ENCODE data around the gene PKN3. TPM values are rescaled to one million over a fixed set of nuclear protein-coding genes. Genes with fewer than 3 reads are reported as not detected.

Gene PKN3
- total RNA-seq (2011; cell fraction: chromatin; rRNA removed; ENCODE audit: low replicate concordance): 45.1 and 101 TPM in 2 replicates
- total RNA-seq (2011; cell fraction: nucleolus; rRNA removed): 76.3 and 95.7 TPM in 2 replicates
- total RNA-seq (2011; cell fraction: nucleoplasm; rRNA removed): 27.9 and 53.6 TPM in 2 replicates
- total RNA-seq (2014; rRNA removed) (29.4 and 42.4 TPM in 2 replicates), total RNA-seq (2014; rRNA removed; fragmentation: Illumina TruSeq; extraction: Trizol) (10.6 and 16.2 TPM in 2 replicates), total RNA-seq (2015; rRNA removed; fragmentation: Illumina TruSeq; extraction: Trizol) (17.5 and 19.7 TPM in 2 replicates), total RNA-seq (2021) (40.3 and 41.3 TPM in 2 replicates), polyA plus RNA-seq (2011; rRNA removed) (24.5 and 25.4 TPM in 2 replicates), polyA plus RNA-seq (2014; fragmentation: Illumina TruSeq; extraction: Trizol) (19.7 and 28.3 TPM in 2 replicates), polyA plus RNA-seq (2014; fragmentation: Nextera tagmentation; extraction: Ambion mirVana) (1 to 10 TPM in 1 of 2 experiments, under 1 TPM in 1; 0.82 to 1.4 TPM), polyA plus RNA-seq (2014; rRNA removed) (48.9 and 49.2 TPM in 2 replicates), polyA minus RNA-seq (2011; rRNA and poly(A)+ RNA removed) (9.4 and 18.7 TPM in 2 replicates), Bru-seq, nascent RNA (percentile 71 among the genes with signal in this experiment), BruChase-seq, experiment 1, labeled RNA remaining after a 2-hour chase (percentile 63 among the genes with signal in this experiment), BruChase-seq, experiment 2, labeled RNA remaining after a 6-hour chase (percentile 66 among the genes with signal in this experiment)
- 25.0 and 47.2 TPM in 2 replicates for polyA plus RNA-seq (2011; cell fraction: cytosol; rRNA removed)
- polyA plus RNA-seq (2011; cell fraction: nucleus; rRNA removed): 80.6 and 118 TPM in 2 replicates
- polyA plus RNA-seq (2012): 28.4 and 42.0 TPM in 2 replicates
- 23.5 and 24.5 TPM in 2 replicates for polyA minus RNA-seq (2011; cell fraction: cytosol; rRNA and poly(A)+ RNA removed)
- polyA minus RNA-seq (2011; cell fraction: nucleus; rRNA and poly(A)+ RNA removed): 12.1 and 13.3 TPM in 2 replicates
- long read RNA-seq, experiment 1, transcript PKN3-201 (22 exons, 3,375 nt): major isoform, 16 of 111 reads
- long read RNA-seq, experiment 1, partial matches to known transcripts: 52 of 111 reads
- long read RNA-seq, experiment 1, other reads (novel, unspliced or antisense): 43 of 111 reads
- long read RNA-seq, experiment 2, transcript PKN3-201 (22 exons, 3,375 nt): major isoform, 18 of 56 reads
- long read RNA-seq, experiment 2, partial matches to known transcripts: 22 of 56 reads
- long read RNA-seq, experiment 2, other reads (novel, unspliced or antisense): 16 of 56 reads
- long read RNA-seq, experiment 3, partial matches to known transcripts: 3 of 8 reads
- long read RNA-seq, experiment 3, other reads (novel, unspliced or antisense): 4 of 8 reads

DNA sequence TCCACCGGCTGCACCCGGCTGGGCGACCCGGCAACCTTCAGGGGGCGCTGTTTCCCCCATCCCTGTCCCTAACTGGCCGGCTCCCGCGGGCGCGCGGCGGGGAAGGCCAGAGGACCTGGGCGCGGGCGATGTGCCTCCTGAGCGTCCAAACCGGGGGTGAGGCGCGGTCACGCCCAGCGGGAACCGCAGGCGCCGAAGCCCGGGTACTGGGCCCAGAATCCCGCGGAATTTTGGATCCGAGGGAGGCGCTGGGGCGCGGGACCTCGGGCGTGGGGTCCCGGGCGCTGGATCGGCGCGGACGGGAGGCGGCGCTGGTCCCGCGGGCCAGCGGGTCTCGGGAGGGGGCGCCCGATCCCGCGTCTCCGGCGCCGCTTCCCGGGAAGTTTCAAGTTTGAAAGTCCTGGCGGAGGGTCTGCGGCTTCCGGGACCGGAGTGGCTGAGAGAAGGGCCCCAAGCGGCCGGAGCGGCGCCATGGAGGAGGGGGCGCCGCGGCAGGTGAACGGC is at the start of gene PKN3:
TSS of gene PKN3 (plus strand) at position 59 of the 504 bp plus-strand sequence. CDS start at position 472, 413 bp downstream.
- intact Hi-C loops (cut with micrococcal nuclease): loop anchor here (5.0 kb wide), 1 partner anchor 55 kb away; no protein-coding TSS in a partner anchor
- 1% methylated on average over 35 of the region's 65 CpGs for WGBS (ENCODE audit: insufficient coverage, low coverage, missing lambda C conversion rate)
- BruUV-seq (replicated peaks): no TSS peak
- Histone ChIP-seq H3K9ac (ENCODE audit: insufficient read depth in 1 of 2, low read depth in 2 of 2, low read length in 2 of 2) (peak within 1 kb of the TSS; percentile 87 to 96), H3K27me3 (ENCODE audit: control insufficient read depth in 2 of 2, insufficient read depth in 2 of 2, low read length in 2 of 2) (no peaks in the 10 kb centered on the region), H3K9me3 (replicated peaks; ENCODE audit: control insufficient read depth, insufficient read depth, low read depth, low read length) (no peaks in the 10 kb centered on the region), H3K4me2 (ENCODE audit: insufficient read depth, low read length) (peak within 1 kb of the TSS; percentile 82), H3K4me3 (peak within 1 kb of the TSS; percentile 69), H4K20me1 (replicated peaks; ENCODE audit: control insufficient read depth, insufficient read depth, low read length) (no peaks in the 10 kb centered on the region), H3K79me2 (ENCODE audit: control insufficient read depth, insufficient read depth, low read length) (peaks cover 24% of the 10 kb centered on the region), H3K9me1 (ENCODE audit: control insufficient read depth, insufficient read depth, low read length) (no peaks in the 10 kb centered on the region), H3K4me1 (replicated peaks in 1 of 2; ENCODE audit: control insufficient read depth in 2 of 2, insufficient read depth in 2 of 2, low read length in 2 of 2) (peaks cover 9 to 43% of the 10 kb centered on the region in 2 experiments), H3K36me3 (ENCODE audit: control insufficient read depth, insufficient read depth, low read length) (peaks cover 41% of the 10 kb centered on the region; the same call in 2 of the 3 replicates), H3K27ac (ENCODE audit: extremely low read depth, low read depth, low read length) (peak within 1 kb of the TSS; percentile 71), H2AFZ (ENCODE audit: low read depth, low read length) (peak within 1 kb of the TSS; percentile 93)
- POLR2A ChIA-PET: interaction anchor here (0.5 to 3.1 kb wide), 11 partner anchors 9 to 1852 kb away, joined by 3 to 65 read pairs (median 3); partner anchors contain the start of gene ZDHHC12
- CTCF ChIA-PET (ENCODE audit: low intra/inter-chr PET ratio): interaction anchor here (0.6 to 0.9 kb wide), 5 partner anchors 69 to 436 kb away, joined by 3 to 5 read pairs (median 3); no protein-coding TSS in a partner anchor
- FAIRE-seq (no peak), ATAC-seq (peak; percentile 91), DNase-seq (ENCODE audit: extremely low read depth in 1 of 4, low spot score in 3 of 4) (peak; percentile 90 to 97 (median 92))
- in situ Hi-C loops (cut with MboI): no loop called here
- TF ChIP-seq TBP (optimal IDR thresholded peaks at IDR 0.05; ENCODE audit: low read depth, low read length) (peak; percentile 59), THAP12 (CRISPR knock-in tag; IDR thresholded peaks at IDR 0.05) (peak; percentile 57; the same call in 1 of the 2 replicates), NRF1 (conservative IDR thresholded peaks at IDR 0.05 in 1 of 2, IDR thresholded peaks at IDR 0.05 in 1 of 2) (peak; percentile 39 to 53), RNF2 (IDR thresholded peaks at IDR 0.05) (no peak), E2F3 (CRISPR knock-in tag; IDR thresholded peaks at IDR 0.05) (peak; percentile 41; the same call in 1 of the 2 replicates), GATAD2A (IDR thresholded peaks at IDR 0.05) (0 out of 2 replicates have a peak, but pooled peaks have one; percentile 21)
- TF ChIP-seq, protein P1, sequence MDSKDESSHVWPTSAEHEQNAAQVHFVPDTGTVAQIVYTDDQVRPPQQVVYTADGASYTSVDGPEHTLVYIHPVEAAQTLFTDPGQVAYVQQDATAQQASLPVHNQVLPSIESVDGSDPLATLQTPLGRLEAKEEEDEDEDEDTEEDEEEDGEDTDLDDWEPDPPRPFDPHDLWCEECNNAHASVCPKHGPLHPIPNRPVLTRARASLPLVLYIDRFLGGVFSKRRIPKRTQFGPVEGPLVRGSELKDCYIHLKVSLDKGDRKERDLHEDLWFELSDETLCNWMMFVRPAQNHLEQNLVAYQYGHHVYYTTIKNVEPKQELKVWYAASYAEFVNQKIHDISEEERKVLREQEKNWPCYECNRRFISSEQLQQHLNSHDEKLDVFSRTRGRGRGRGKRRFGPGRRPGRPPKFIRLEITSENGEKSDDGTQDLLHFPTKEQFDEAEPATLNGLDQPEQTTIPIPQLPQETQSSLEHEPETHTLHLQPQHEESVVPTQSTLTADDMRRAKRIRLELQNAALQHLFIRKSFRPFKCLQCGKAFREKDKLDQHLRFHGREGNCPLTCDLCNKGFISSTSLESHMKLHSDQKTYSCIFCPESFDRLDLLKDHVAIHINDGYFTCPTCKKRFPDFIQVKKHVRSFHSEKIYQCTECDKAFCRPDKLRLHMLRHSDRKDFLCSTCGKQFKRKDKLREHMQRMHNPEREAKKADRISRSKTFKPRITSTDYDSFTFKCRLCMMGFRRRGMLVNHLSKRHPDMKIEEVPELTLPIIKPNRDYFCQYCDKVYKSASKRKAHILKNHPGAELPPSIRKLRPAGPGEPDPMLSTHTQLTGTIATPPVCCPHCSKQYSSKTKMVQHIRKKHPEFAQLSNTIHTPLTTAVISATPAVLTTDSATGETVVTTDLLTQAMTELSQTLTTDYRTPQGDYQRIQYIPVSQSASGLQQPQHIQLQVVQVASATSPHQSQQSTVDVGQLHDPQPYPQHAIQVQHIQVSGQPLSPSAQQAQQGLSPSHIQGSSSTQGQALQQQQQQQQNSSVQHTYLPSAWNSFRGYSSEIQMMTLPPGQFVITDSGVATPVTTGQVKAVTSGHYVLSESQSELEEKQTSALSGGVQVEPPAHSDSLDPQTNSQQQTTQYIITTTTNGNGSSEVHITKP (IDR thresholded peaks at IDR 0.05; ENCODE audit: partially characterized antibody): peak; percentile 37

Measured in K562 (cell line).